Stomach (tissue), 9 donors: ENCODE data around the gene NONO. TPM values are rescaled to one million over a fixed set of nuclear protein-coding genes. Genes with fewer than 3 reads are reported as not detected.
"Not testable (repeated sequence)": the region's sequence is repeated elsewhere in the genome, so short reads cannot be mapped to it uniquely, and the experiment has no call there.

Source experiments
- DNase-seq, 2 donors: peaks; one replicate each; pipeline versions ENCODE4 v3.0.0 to v3.0.0-alpha.2; 2013 to 2019
- H3K27ac ChIP-seq, 5 donors: fragments of 200-600 bp in 4 of 5; sonication (generic) in 4 of 5; one replicate each; pipeline ENCODE4 v1.5.1; 2013 to 2019; ENCODE audit warnings: mild to moderate bottlenecking in 1 of 5, moderate library complexity in 1 of 5
- H3K27me3 ChIP-seq, 3 donors: fragments of 200-600 bp; sonication (generic); one replicate each; pipeline ENCODE4 v1.5.1; 2017 to 2019; ENCODE audit warnings: mixed run types in 1 of 3
- H3K36me3 ChIP-seq, 4 donors: fragments of 200-600 bp; sonication (generic); 1 replicate in 3 of 4; 2 replicates in 1 of 4; pipeline ENCODE4 v1.5.1; 2016 to 2019
- H3K4me1 ChIP-seq, 4 donors: fragments of 200-600 bp; sonication (generic); one replicate each; pipeline ENCODE4 v1.5.1; 2016 to 2019
- H3K4me3 ChIP-seq, 4 donors: fragments of 200-600 bp; sonication (generic) in 3 of 4; one replicate each; pipeline ENCODE4 v1.5.1; 2016 to 2019; ENCODE audit warnings: mild to moderate bottlenecking in 1 of 4
- H3K9me3 ChIP-seq, 4 donors: fragments of 200-600 bp; sonication (generic); one replicate each; pipeline ENCODE4 v1.5.1; 2016 to 2019
- CTCF ChIP-seq, 7 experiments: fragments of 450-650 bp in 4 of 7; fragments of 200-600 bp in 3 of 7; sonication (generic) in 3 of 7; IDR thresholded peaks; one replicate each; pipeline ENCODE4 v1.5.1; 2016 to 2019; ENCODE audit warnings: antibody characterized with exemption in 7 of 7, control low read depth in 2 of 7, mild to moderate bottlenecking in 1 of 7
- EP300 ChIP-seq: sonication (generic); formaldehyde crosslinking; IDR thresholded peaks from one replicate; pipeline ENCODE4 v1.6.1; 2017; ENCODE audit warnings: antibody characterized with exemption
- POLR2A ChIP-seq, 4 donors: fragments of 450-650 bp; IDR thresholded peaks; one replicate each; pipeline ENCODE4 v1.6.1; 2016; ENCODE audit warnings: antibody characterized with exemption in 4 of 4, control low read depth in 2 of 4, mild to moderate bottlenecking in 1 of 4, moderate library complexity in 1 of 4
- POLR2AphosphoS5 ChIP-seq, 3 donors: sonication (generic); formaldehyde crosslinking; IDR thresholded peaks; one replicate each; pipeline ENCODE4 v1.6.1; 2016; ENCODE audit warnings: antibody characterized with exemption in 3 of 3
- WGBS, 5 donors: extraction: QIAGEN DNeasy Blood & Tissue Kit in 3 of 5; methylation state at CpG; one replicate each; pipeline versions ENCODE4 v1.1.5 to v1.1.7; 2013 to 2018; 5-methylcytosine and 5-hydroxymethylcytosine counted together
- intact Hi-C: fragments of 100-400 bp; cut with DNase I; formaldehyde crosslinking; loops from one replicate; pipeline ENCODE4 v1.15.1; 2023; ENCODE audit warnings: low total_unique reads
- polyA plus RNA-seq, 3 donors: library from polyadenylated mRNA; stranded (reverse); fragments of 200-250 nt; gene quantifications; one replicate each; pipeline ENCODE4 v1.2.3, GENCODE V29; 2013
- total RNA-seq, 5 donors: library from RNA; depleted of rRNA; stranded (reverse); fragments of >200 nt; gene quantifications; one replicate each; pipeline versions ENCODE4 v1.1.0 to v1.2.3, GENCODE V29; 2014 to 2016
- donor health status: healthy with polysubstance abuse.
- donor health status: Bipolar disorder and iron deficiency.
- donor health status: healthy.

NONO gene
- total and polyA plus RNA-seq, 8 donors, result 104 to 332 (median 151) TPM

- Histone ChIP-seq H3K27ac (peak overlapping the region in 3 of 5 donors; percentile 32 to 67 (median 48)), H3K9me3 (no peaks in the 10 kb centered on the region), H3K27me3 (no peaks in the 10 kb centered on the region), H3K36me3 (peaks cover 5 to 44% (median 31%) of the 10 kb centered on the region in 4 donors), H3K4me3 (peak overlapping the region in 1 of 4 donors; percentile 14), H3K4me1 (no peaks in the 10 kb centered on the region)
- TF ChIP-seq POLR2A (IDR thresholded peaks at IDR 0.05) (no peak), EP300 (no peak), CTCF (IDR thresholded peaks at IDR 0.05) (no peak), POLR2AphosphoS5 (IDR thresholded peaks at IDR 0.05) (no peak)
- 73 to 80% (median 76%) methylated on average over 5 of the region's 5 CpGs for WGBS, 5 donors
- intact Hi-C loops, result no loop called here
- DNase-seq, result no peak
These were observed 19.2 kb downstream of the NONO start for GRCh38 chrX:71302461-71303213.

GRCh38 chrX:71304561-71304960 lies 21.1 kb downstream of the NONO start:
- H3K27ac ChIP-seq, result no peak overlapping the region
- DNase-seq, result no peak
- TF ChIP-seq POLR2A (IDR thresholded peaks at IDR 0.05) (no peak), POLR2AphosphoS5 (IDR thresholded peaks at IDR 0.05) (no peak), CTCF (IDR thresholded peaks at IDR 0.05) (no peak), EP300 (no peak)
- WGBS, 5 donors, result 62 to 94% (median 89%) methylated on average over 2 of the region's 2 CpGs
- H3K4me3 ChIP-seq, result no peak overlapping the region
- peaks cover 0 to 25% (median 11%) of the 10 kb centered on the region in 4 donors for H3K36me3 ChIP-seq
- no peaks in the 10 kb centered on the region for H3K9me3 ChIP-seq
- intact Hi-C loops, result no loop called here
- H3K27me3 ChIP-seq, result no peaks in the 10 kb centered on the region
- no peaks in the 10 kb centered on the region for H3K4me1 ChIP-seq

GRCh38 chrX:71315917-71316316 lies 32.5 kb downstream of the NONO start:
- no peaks in the 10 kb centered on the region for H3K4me1 ChIP-seq
- no peak for TF ChIP-seq EP300
- no peak for TF ChIP-seq CTCF (IDR thresholded peaks at IDR 0.05)
- H3K27ac ChIP-seq, result no peak overlapping the region
- no peaks in the 10 kb centered on the region for H3K9me3 ChIP-seq
- no peak for DNase-seq
- no peaks in the 10 kb centered on the region for H3K36me3 ChIP-seq
- no peaks in the 10 kb centered on the region for H3K27me3 ChIP-seq
- 86 to 95% (median 87%) methylated on average over 5 to 7 of the region's 7 CpGs for WGBS, 5 donors
- intact Hi-C loops, result no loop called here
- H3K4me3 ChIP-seq, result no peak overlapping the region

- intact Hi-C loops, H3K4me1 ChIP-seq, H3K36me3 ChIP-seq, H3K4me3 ChIP-seq, H3K9me3 ChIP-seq, H3K27me3 ChIP-seq, DNase-seq, H3K27ac ChIP-seq: not testable (repeated sequence)
- WGBS, 5 donors, result 29 to 57% methylated on average over 1 of the region's 1 CpG; no CpG with 5 or more reads in 3 of the 5 donors
These were observed 33.5 kb downstream of the NONO start for GRCh38 chrX:71316959-71317358.

- H3K36me3 ChIP-seq, result no peaks in the 10 kb centered on the region
- no peak for TF ChIP-seq EP300
- no peak for TF ChIP-seq POLR2A (IDR thresholded peaks at IDR 0.05)
- TF ChIP-seq CTCF (IDR thresholded peaks at IDR 0.05), result no peak
- TF ChIP-seq POLR2AphosphoS5 (IDR thresholded peaks at IDR 0.05), result no peak
- intact Hi-C loops, result no loop called here
- H3K9me3 ChIP-seq, result no peaks in the 10 kb centered on the region
- H3K27me3 ChIP-seq, result no peaks in the 10 kb centered on the region
- H3K27ac ChIP-seq, result no peak overlapping the region
- DNase-seq, result no peak
- H3K4me1 ChIP-seq, result no peaks in the 10 kb centered on the region
- H3K4me3 ChIP-seq, result no peak overlapping the region
- WGBS, 5 donors, result 77 to 100% (median 93%) methylated on average over 1 of the region's 1 CpG
These were observed 36.7 kb downstream of the NONO start for GRCh38 chrX:71320126-71320525.
